ENCODE results near the gene SART3.

Gene SART3

GRCh38 chr12:108597559-108598471 lies 36.8 kb upstream of the SART3 start, which contains the start of gene TMEM119:
TMEM119 (minus strand) TSS chr12:108598084; CDS start chr12:108592383, 5,701 bp downstream.
- Histone ChIP-seq H3K27ac (no peak within 1 kb of the TSS), H3K4me2 (ENCODE audit: low read length) (no peak within 1 kb of the TSS), H3K9ac (no peak within 1 kb of the TSS), H3K27me3 (ENCODE audit: control insufficient read depth, insufficient read depth, low read length) (no peaks in the 10 kb centered on the region), H3K79me2 (no peaks in the 10 kb centered on the region), H3K4me1 (no peaks in the 10 kb centered on the region), H3K36me3 (ENCODE audit: control insufficient read depth, insufficient read depth, low read length) (no peaks in the 10 kb centered on the region), H3K4me3 (ENCODE audit: low read depth, low read length) (no peak within 1 kb of the TSS), H3K9me3 (ENCODE audit: control insufficient read depth, low read length) (no peaks in the 10 kb centered on the region), H2AFZ (no peak within 1 kb of the TSS)
- TF ChIP-seq CTCF (IDR thresholded peaks at IDR 0.05), result no peak

GRCh38 chr12:108596854-108597558 lies 36.0 kb upstream of the SART3 start:
- Histone ChIP-seq H3K27ac (no peak overlapping the region), H3K9ac (no peak overlapping the region), H3K27me3 (ENCODE audit: control insufficient read depth, insufficient read depth, low read length) (no peaks in the 10 kb centered on the region), H3K36me3 (ENCODE audit: control insufficient read depth, insufficient read depth, low read length) (no peaks in the 10 kb centered on the region), H3K4me1 (no peaks in the 10 kb centered on the region), H3K4me3 (ENCODE audit: low read depth, low read length) (no peak overlapping the region), H3K4me2 (ENCODE audit: low read length) (no peak overlapping the region), H2AFZ (no peak overlapping the region), H3K9me3 (ENCODE audit: control insufficient read depth, low read length) (no peaks in the 10 kb centered on the region), H3K79me2 (no peaks in the 10 kb centered on the region)
- TF ChIP-seq CTCF (IDR thresholded peaks at IDR 0.05), result no peak

GRCh38 chr12:108595711-108596647 lies 35.0 kb upstream of the SART3 start:
- H3K9ac ChIP-seq, result no peak overlapping the region
- H3K27ac ChIP-seq, result no peak overlapping the region
- no peak overlapping the region for H2AFZ ChIP-seq
- no peaks in the 10 kb centered on the region for H3K36me3 ChIP-seq (ENCODE audit: control insufficient read depth, insufficient read depth, low read length)
- no peaks in the 10 kb centered on the region for H3K4me1 ChIP-seq
- no peaks in the 10 kb centered on the region for H3K9me3 ChIP-seq (ENCODE audit: control insufficient read depth, low read length)
- H3K79me2 ChIP-seq, result no peaks in the 10 kb centered on the region
- H3K4me2 ChIP-seq (ENCODE audit: low read length), result no peak overlapping the region
- no peak overlapping the region for H3K4me3 ChIP-seq (ENCODE audit: low read depth, low read length)
- H3K27me3 ChIP-seq (ENCODE audit: control insufficient read depth, insufficient read depth, low read length), result no peaks in the 10 kb centered on the region
- TF ChIP-seq CTCF (IDR thresholded peaks at IDR 0.05), result no peak

- H3K27ac ChIP-seq, result no peak overlapping the region
Observed at GRCh38 chr12:108594960-108595710, 34.2 kb upstream of the SART3 start.

More at GRCh38 chr12:108594960-108595710, 34.2 kb upstream of the SART3 start:
- no peak overlapping the region for H3K4me3 ChIP-seq (ENCODE audit: low read depth, low read length)
- no peak overlapping the region for H3K9ac ChIP-seq
- TF ChIP-seq CTCF (IDR thresholded peaks at IDR 0.05), result no peak
- no peaks in the 10 kb centered on the region for H3K36me3 ChIP-seq (ENCODE audit: control insufficient read depth, insufficient read depth, low read length)
- H3K79me2 ChIP-seq, result no peaks in the 10 kb centered on the region
- no peak overlapping the region for H2AFZ ChIP-seq
- no peaks in the 10 kb centered on the region for H3K9me3 ChIP-seq (ENCODE audit: control insufficient read depth, low read length)
- no peaks in the 10 kb centered on the region for H3K27me3 ChIP-seq (ENCODE audit: control insufficient read depth, insufficient read depth, low read length)
- no peaks in the 10 kb centered on the region for H3K4me1 ChIP-seq
- H3K4me2 ChIP-seq (ENCODE audit: low read length), result no peak overlapping the region

Measured in parathyroid adenoma (tissue), 2 donors.